ENCODE data around the gene LMO1. TPM values are rescaled to one million over a fixed set of nuclear protein-coding genes. Genes with fewer than 3 reads are reported as not detected.

Gene LMO1
- not detected in 2 replicates for total RNA-seq

DNA sequence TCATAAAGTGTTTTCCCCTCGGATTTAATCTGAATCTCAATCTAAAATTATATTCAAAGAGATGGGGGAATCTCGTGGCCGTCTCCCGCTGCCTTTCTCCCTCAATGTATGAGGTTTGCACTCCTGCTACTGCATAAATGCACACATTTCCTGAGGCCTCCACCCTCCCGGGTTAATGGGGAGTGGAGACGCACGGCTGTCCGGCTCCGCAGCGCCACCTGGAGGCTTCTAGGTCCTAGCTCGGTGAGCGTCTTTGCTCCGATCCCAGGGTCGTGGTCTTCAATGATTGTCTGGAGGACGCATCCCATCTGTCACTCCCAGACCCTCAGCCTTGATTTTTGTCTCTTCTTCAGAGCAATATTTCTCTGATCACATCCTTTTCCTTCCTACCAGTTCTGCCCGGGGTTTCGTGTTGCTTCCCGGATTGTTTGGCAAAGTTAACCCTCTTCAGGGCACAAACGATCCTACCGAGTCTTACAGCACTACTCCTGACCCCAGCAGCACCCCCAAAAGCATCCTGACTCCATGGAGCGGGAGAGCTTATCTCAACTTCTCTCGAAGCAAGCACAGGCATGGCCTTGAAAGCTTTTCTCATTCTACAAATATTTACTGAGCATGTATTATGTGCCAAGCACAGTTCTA, at the start of gene LMO1:
Gene LMO1, minus strand, starts transcription at position 110 of the 642 bp plus-strand sequence. CDS start 516 bp downstream, outside the sequence.

Other genes with a start within 250 kb of the LMO1 start
- gene TUB, start 182.7 kb downstream of the LMO1 start, total RNA-seq, result 4.5 and 5.4 TPM in 2 replicates
- not detected in 2 replicates for gene RIC3, start 94.9 kb downstream of the LMO1 start, total RNA-seq